ENCODE data around the gene LRMDA.

Gene LRMDA

DNA sequence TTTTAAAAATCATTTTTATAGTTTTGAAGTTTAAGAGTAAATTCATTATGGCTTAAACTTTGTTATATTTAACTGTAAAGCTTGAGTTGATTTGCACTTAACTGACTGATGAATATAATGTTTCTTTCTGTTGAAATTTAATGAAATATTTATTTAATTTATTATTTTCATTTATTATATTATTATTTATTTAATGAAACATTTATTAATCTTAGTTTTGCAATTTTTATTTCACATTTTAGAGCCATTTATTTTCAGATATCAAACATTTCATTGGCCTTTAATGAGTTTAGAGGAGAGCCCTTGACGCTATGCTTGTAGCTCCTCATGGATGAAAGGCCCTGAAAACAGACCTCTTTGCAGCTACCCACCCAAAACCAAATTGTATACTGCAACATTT lies 570.0 kb downstream of the LRMDA start:
- H3K4me3 ChIP-seq (ENCODE audit: low read depth, low read length), result no peak overlapping the region
- in situ Hi-C loops (cut with HindIII; ENCODE audit: low sequenced_read_pairs), result no loop called here
- TF ChIP-seq, protein P1, sequence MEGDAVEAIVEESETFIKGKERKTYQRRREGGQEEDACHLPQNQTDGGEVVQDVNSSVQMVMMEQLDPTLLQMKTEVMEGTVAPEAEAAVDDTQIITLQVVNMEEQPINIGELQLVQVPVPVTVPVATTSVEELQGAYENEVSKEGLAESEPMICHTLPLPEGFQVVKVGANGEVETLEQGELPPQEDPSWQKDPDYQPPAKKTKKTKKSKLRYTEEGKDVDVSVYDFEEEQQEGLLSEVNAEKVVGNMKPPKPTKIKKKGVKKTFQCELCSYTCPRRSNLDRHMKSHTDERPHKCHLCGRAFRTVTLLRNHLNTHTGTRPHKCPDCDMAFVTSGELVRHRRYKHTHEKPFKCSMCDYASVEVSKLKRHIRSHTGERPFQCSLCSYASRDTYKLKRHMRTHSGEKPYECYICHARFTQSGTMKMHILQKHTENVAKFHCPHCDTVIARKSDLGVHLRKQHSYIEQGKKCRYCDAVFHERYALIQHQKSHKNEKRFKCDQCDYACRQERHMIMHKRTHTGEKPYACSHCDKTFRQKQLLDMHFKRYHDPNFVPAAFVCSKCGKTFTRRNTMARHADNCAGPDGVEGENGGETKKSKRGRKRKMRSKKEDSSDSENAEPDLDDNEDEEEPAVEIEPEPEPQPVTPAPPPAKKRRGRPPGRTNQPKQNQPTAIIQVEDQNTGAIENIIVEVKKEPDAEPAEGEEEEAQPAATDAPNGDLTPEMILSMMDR (IDR thresholded peaks at IDR 0.05; ENCODE audit: low read depth, low read length, missing control alignments), result no peak
- no peak for DNase-seq (ENCODE audit: low read depth)

DNA sequence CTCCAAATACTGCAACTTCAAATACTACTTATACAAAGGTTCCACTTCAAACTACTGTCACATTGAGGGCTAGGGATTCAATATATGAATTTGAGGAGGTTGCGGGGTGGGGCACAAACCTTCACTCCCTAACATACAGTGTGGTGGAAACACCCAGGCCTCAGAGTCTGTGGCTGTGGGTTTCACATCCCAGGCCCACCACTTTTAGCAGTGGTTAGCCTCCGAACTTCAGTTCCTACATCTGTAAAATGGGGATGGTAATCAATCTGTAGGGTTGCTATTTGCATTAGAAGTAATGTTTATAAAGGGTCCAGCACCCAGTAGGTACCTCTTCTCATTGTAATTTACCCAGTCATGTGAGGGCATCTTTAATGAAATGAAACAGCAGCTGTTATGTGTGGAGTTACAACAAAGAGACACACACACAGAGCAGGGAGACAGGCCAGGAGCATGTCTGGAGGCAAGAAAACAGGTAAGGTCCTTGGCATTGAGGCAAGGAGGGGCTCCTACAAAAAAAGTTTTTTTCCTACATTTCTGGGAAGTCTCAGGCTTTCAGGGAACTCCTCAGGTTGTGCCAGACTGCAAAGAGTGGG lies 570.9 kb downstream of the LRMDA start:
- H3K4me3 ChIP-seq (ENCODE audit: low read depth, low read length), result no peak overlapping the region
- no peak for DNase-seq (ENCODE audit: low read depth)
- TF ChIP-seq, protein P1 (IDR thresholded peaks at IDR 0.05; ENCODE audit: low read depth, low read length, missing control alignments), result no peak
- in situ Hi-C loops (cut with HindIII; ENCODE audit: low sequenced_read_pairs), result no loop called here

DNA sequence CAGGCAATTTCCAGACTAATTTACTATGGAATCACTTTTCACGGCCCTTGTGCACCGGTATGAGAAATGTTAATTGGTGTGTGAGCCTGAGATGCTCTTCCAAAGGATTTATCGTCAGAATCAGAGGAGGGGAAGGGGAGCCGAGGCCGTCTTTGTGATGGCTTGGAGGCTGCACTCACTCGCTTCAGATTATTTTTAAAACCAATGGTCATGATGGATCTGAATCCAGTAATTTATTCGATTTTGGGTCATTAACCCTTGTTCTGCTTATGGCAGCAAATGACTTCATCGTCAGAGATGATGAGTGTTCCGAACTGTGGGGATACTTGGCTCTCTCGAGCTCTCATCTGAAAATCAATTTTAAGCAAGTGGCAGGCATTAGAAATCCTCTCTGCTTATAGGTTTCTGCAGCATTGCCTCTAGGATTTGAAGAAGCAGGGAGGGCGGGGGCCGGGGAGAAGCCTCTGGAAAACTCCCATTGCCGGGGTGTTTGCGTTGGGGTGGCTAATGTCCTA lies 576.3 kb downstream of the LRMDA start:
- H3K4me3 ChIP-seq (ENCODE audit: low read depth, low read length), result no peak overlapping the region
- TF ChIP-seq, protein P1 (IDR thresholded peaks at IDR 0.05; ENCODE audit: low read depth, low read length, missing control alignments), result no peak
- in situ Hi-C loops (cut with HindIII; ENCODE audit: low sequenced_read_pairs), result no loop called here
- DNase-seq (ENCODE audit: low read depth), result no peak

DNA sequence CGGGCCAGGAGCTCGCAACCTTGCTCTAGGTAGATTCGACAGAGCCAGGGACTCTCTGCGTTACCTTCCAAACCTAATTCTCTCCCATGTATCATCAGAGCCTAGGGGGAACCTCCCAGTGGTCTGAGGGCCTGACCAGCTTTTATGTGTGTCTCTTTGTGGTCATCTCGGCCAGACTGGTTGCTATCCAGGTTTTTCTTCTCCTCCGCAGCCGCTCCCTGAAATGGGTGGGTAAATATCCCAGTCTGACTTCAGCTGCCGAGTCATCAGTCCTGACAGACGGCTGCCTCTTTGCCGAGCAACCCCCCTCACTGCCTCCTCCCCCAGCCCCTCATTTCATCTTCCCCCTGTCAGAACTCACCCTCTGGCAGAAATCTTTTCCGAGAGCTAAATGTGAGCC lies 578.1 kb downstream of the LRMDA start:
- TF ChIP-seq, protein P1 (IDR thresholded peaks at IDR 0.05; ENCODE audit: low read depth, low read length, missing control alignments), result no peak
- no peak overlapping the region for H3K4me3 ChIP-seq (ENCODE audit: low read depth, low read length)
- no peak for DNase-seq (ENCODE audit: low read depth)
- in situ Hi-C loops (cut with HindIII; ENCODE audit: low sequenced_read_pairs), result no loop called here

DNA sequence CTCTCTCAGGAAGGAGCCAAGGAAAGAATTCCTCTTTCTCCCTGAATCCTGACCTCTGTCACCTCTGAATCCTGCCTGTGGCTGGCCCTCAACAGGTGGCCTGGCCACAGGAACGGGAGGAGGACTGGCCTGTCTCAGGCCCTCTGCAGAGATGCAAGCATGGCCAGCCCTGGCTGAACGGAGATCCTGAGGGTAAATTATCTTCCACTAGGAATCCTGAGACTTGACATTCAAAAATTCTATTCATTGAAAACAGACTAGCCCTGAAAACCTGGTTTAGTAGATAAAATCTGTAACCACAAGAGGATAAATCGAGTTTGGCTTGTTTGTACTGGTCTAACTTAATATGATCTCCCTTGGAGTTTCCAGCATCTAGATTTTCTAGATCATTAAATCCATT lies 579.3 kb downstream of the LRMDA start:
- H3K4me3 ChIP-seq (ENCODE audit: low read depth, low read length), result no peak overlapping the region
- in situ Hi-C loops (cut with HindIII; ENCODE audit: low sequenced_read_pairs), result no loop called here
- peak; percentile 70 for DNase-seq (ENCODE audit: low read depth)
- TF ChIP-seq, protein P1 (IDR thresholded peaks at IDR 0.05; ENCODE audit: low read depth, low read length, missing control alignments), result no peak

DNA sequence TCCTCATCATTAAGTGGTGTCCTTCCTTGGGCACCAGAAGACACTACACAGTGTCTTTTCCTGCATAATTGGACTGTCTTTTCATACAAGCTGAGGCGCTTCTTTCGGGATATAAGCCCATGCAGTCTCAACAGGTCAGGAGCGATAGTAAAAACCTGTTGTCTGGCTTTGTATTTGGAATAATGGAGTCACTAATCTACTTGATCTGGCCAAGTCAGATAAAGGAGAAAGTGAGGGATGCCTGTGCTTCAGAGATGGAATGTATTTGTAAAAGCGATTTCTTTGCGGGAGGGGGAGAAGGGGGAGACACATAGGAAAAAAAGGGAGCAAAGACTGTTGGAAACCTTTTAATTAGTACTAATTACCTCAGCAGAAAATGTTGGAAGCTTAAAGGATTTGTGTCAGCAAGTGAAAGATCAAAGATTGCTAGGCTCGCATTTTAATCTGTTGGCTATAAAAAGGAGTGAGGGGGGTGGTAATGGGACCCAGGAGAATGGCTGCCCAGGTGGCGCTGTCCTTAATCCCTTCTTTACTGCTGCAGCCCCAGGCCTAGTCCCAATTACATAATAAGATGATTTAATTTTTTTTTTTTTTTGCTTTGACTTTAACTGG lies 581.4 kb downstream of the LRMDA start:
- no peak overlapping the region for H3K4me3 ChIP-seq (ENCODE audit: low read depth, low read length)
- no peak for DNase-seq (ENCODE audit: low read depth)
- in situ Hi-C loops (cut with HindIII; ENCODE audit: low sequenced_read_pairs), result no loop called here
- TF ChIP-seq, protein P1 (IDR thresholded peaks at IDR 0.05; ENCODE audit: low read depth, low read length, missing control alignments), result no peak

All from astrocyte of the cerebellum (primary cell).